Panc1 (cell line): ENCODE data around the gene MACROD2.

ENCODE experiments used
- CTCF ChIP-seq: fragments of 450-650 bp; IDR thresholded peaks from 2 replicates; pipeline ENCODE4 v1.5.1; 2017; ENCODE audit warnings: mild to moderate bottlenecking
- POLR2AphosphoS5 ChIP-seq: IDR thresholded peaks from 2 replicates; pipeline ENCODE4 v1.6.1; 2012; ENCODE audit warnings: mild to moderate bottlenecking, low read depth, low read length, moderate library complexity
- SIN3A ChIP-seq: IDR thresholded peaks from 2 replicates; pipeline ENCODE4 v1.6.1; 2012; ENCODE audit warnings: low read depth, mild to moderate bottlenecking, low read length, moderate library complexity, borderline replicate concordance; ENCODE audit not compliant: insufficient read depth
- TCF7L2 ChIP-seq: IDR thresholded peaks from 2 replicates; pipeline ENCODE4 v1.6.1; 2011; ENCODE audit warnings: mild to moderate bottlenecking, low read depth, low read length, inconsistent platforms

- no peak for TF ChIP-seq CTCF
- TF ChIP-seq POLR2AphosphoS5, result no peak
- TF ChIP-seq SIN3A, result no peak
- no peak for TF ChIP-seq TCF7L2
Observed at GRCh38 chr20:15564981-15565380, 1569.7 kb downstream of the MACROD2 start.
